SH-SY5Y (cell line): ENCODE results near the gene CSMD2.

Experiments
- GATA2 ChIP-seq: IDR thresholded peaks from 2 replicates; pipeline ENCODE4 v1.6.1; 2011; ENCODE audit warnings: mild to moderate bottlenecking, low read depth, low read length
- GATA3 ChIP-seq: IDR thresholded peaks from 2 replicates; pipeline ENCODE4 v1.6.1; 2011; ENCODE audit warnings: low read depth, mild to moderate bottlenecking, low read length, moderate library complexity

- no peak for TF ChIP-seq GATA2
- no peak for TF ChIP-seq GATA3
Measured at GRCh38 chr1:33826311-33826710, 338.7 kb downstream of the CSMD2 start.
